ENCODE results near the gene PARL. TPM values are rescaled to one million over a fixed set of nuclear protein-coding genes. Genes with fewer than 3 reads are reported as not detected.

PARL gene
- total and polyA plus RNA-seq, 2 of the 13 experiments (the other 11 are each of a cell fraction or from before 2014, with no cell fraction given) = 46.3 to 58.6 TPM

- no peak for FAIRE-seq
- Histone ChIP-seq H3K79me2 (ENCODE audit: insufficient read depth, low read length) (no peaks in the 10 kb centered on the region), H3K4me3 (replicated peaks in 1 of 3; ENCODE audit: insufficient read depth in 1 of 3, low read depth in 2 of 3, low read length in 3 of 3) (no peak overlapping the region), H3K4me2 (ENCODE audit: low read depth, low read length) (no peak overlapping the region), H2AFZ (ENCODE audit: low read length) (no peak overlapping the region), H3K27ac (ENCODE audit: extremely low read length, insufficient read depth, low read length) (no peak overlapping the region), H3K9ac (ENCODE audit: insufficient read depth, low read depth, low read length) (no peak overlapping the region), H3K9me3 (ENCODE audit: low read length) (no peaks in the 10 kb centered on the region), H4K20me1 (ENCODE audit: insufficient read depth, low read length) (no peaks in the 10 kb centered on the region), H3K27me3 (ENCODE audit: control insufficient read depth in 1 of 2, insufficient read depth in 2 of 2, low read length in 2 of 2) (no peaks in the 10 kb centered on the region), H3K4me1 (ENCODE audit: insufficient read depth, low read length) (no peaks in the 10 kb centered on the region), H3K36me3 (replicated peaks in 1 of 2; ENCODE audit: control insufficient read depth in 1 of 2, insufficient read depth in 2 of 2, low read length in 2 of 2) (peaks cover 3 to 6% of the 10 kb centered on the region in 2 experiments; a peak in 4 of 5 replicates)
- in situ Hi-C loops (cut with HindIII; ENCODE audit: extremely low pct_ligation_motif_present, low pct_unique_long_range_greater_than_20kb) (no loop called here), intact Hi-C loops (cut with micrococcal nuclease; ENCODE audit: unreplicated experiment) (no loop called here)
- BruUV-seq (replicated peaks) = no TSS peak
- TF ChIP-seq FOXK1 (CRISPR knock-in tag; IDR thresholded peaks at IDR 0.05; ENCODE audit: borderline replicate concordance, low read depth) (no peak), SIX1 (CRISPR knock-in tag; IDR thresholded peaks at IDR 0.05; ENCODE audit: borderline replicate concordance) (no peak), FLYWCH1 (CRISPR knock-in tag; IDR thresholded peaks at IDR 0.05) (no peak), POGZ (CRISPR knock-in tag; IDR thresholded peaks at IDR 0.05) (no peak), SATB2 (CRISPR knock-in tag; IDR thresholded peaks at IDR 0.05) (no peak), RARA (CRISPR knock-in tag; IDR thresholded peaks at IDR 0.05) (no peak), KLF16 (CRISPR knock-in tag; IDR thresholded peaks at IDR 0.05) (no peak), CBFB (CRISPR knock-in tag; IDR thresholded peaks at IDR 0.05) (no peak), NFKBIZ (CRISPR knock-in tag; IDR thresholded peaks at IDR 0.05) (no peak), ZNF143 (CRISPR knock-in tag; IDR thresholded peaks at IDR 0.05) (no peak), ZNF24 (IDR thresholded peaks at IDR 0.05) (no peak), ZNF253 (CRISPR knock-in tag; IDR thresholded peaks at IDR 0.05; ENCODE audit: borderline replicate concordance) (no peak), ZBTB46 (CRISPR knock-in tag; IDR thresholded peaks at IDR 0.05; ENCODE audit: borderline replicate concordance) (no peak), ZNF317 (CRISPR knock-in tag; IDR thresholded peaks at IDR 0.05) (no peak), GPN1 (CRISPR knock-in tag; IDR thresholded peaks at IDR 0.05; ENCODE audit: borderline replicate concordance) (no peak), TERF1 (CRISPR knock-in tag; IDR thresholded peaks at IDR 0.05) (no peak), ZHX1 (CRISPR knock-in tag; IDR thresholded peaks at IDR 0.05; ENCODE audit: low read depth) (no peak)
- 93% methylated on average over 14 of the region's 14 CpGs for WGBS (ENCODE audit: low lambda C conversion rate)
- no peak for DNase-seq (ENCODE audit: low spot score)
- POLR2A ChIA-PET = no interaction called here
- ATAC-seq = no peak
- CTCF ChIA-PET (ENCODE audit: low intra/inter-chr PET ratio, low total read pairs) = no interaction called here
These were observed 35.7 kb upstream of the PARL start for GRCh38 chr3:183920416-183920815.

All from HepG2 (cell line).